AML-193 (cell line): Measurements from ENCODE around the gene PHC1.

Source experiments
- DNase-seq, 2 experiments: peaks; one replicate each; lab custom pipeline; 2025; lab: John Stamatoyannopoulos, UW

PHC1 gene

GRCh38 chr12:8914033-8914715 lies at the start of gene PHC1:
Gene PHC1 (plus strand): TSS chr12:8914509. CDS start chr12:8917678, 3,169 bp downstream.
- DNase-seq, result peak; percentile 28 to 49

DNA sequence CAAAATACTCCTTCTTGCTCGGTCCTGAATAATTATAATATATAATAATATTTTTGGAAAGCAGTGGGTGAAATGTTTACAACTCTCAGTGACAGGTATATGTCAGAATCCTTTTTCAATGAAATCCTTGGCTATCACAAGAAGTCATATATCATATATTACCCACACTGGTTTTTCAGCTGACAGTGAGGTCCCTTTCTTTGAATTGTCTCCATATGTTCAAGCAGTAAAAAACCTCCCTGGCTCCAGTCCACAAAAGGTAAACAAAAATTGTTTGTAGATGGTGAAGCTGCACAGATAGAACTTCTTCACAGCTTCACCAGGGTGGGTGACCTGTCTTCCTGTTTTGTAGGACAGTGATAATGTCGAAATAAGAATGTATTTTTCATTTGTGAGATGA lies 47.9 kb upstream of the PHC1 start:
- no peak for DNase-seq

GRCh38 chr12:8867009-8867408 lies 47.3 kb upstream of the PHC1 start:
- DNase-seq, result no peak

DNA sequence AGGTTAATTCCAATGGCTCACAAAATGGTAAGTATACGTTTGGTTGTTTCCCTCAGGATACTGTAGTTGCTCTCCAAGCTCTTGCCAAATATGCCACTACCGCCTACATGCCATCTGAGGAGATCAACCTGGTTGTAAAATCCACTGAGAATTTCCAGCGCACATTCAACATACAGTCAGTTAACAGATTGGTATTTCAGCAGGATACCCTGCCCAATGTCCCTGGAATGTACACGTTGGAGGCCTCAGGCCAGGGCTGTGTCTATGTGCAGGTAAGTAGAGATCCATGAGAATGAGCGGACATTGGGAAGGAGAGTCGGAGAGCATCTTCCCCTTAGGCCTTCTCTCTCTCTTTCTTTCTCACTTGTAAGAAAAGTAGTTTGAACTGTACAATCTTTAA lies 46.5 kb upstream of the PHC1 start:
- DNase-seq, result no peak

DNA sequence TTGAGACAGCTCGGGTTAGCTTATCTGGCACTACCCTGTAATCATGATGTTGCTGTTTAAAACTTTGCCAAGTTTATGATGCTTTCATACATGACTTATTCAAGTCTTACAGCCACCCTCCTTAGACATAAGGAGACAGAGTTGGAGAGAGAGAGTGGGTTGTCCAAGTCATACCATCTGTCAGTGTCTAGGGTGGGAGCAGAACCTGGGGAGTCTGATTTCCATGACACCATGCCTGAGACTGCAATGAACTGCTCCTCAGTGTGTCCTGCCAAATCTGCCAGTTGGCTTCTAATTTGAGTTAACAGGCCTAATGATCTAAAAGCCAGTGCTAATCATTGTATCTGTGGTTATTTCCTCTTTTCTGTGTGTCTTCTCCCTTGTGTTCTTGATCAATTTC lies 43.7 kb upstream of the PHC1 start:
- no peak for DNase-seq

DNA sequence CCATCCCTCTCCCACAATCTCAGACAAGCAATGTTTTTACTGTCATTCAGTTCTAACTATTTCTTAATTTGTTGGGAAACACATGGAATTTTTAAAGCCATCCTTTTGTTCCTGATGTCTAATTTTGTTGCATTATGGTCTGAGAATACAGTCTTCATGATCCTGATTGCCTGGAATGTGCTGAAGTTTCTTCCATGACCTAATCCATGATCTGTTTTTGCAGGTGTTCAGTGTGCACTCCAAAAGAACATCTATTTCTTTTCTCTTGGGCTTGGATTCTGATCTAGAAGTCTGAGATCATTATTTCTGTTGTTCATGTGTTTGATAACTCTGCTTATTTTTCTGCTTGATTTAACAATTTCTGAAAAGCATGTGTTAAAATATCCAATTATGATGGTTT lies 43.2 kb upstream of the PHC1 start:
- no peak for DNase-seq

- DNase-seq, result no peak
These were observed 37.4 kb upstream of the PHC1 start for GRCh38 chr12:8876887-8877286.

- DNase-seq, result no peak
These were observed 27.6 kb upstream of the PHC1 start for GRCh38 chr12:8886502-8887284.

- no peak for DNase-seq
These were observed 27.0 kb upstream of the PHC1 start for GRCh38 chr12:8887285-8887715.

DNA sequence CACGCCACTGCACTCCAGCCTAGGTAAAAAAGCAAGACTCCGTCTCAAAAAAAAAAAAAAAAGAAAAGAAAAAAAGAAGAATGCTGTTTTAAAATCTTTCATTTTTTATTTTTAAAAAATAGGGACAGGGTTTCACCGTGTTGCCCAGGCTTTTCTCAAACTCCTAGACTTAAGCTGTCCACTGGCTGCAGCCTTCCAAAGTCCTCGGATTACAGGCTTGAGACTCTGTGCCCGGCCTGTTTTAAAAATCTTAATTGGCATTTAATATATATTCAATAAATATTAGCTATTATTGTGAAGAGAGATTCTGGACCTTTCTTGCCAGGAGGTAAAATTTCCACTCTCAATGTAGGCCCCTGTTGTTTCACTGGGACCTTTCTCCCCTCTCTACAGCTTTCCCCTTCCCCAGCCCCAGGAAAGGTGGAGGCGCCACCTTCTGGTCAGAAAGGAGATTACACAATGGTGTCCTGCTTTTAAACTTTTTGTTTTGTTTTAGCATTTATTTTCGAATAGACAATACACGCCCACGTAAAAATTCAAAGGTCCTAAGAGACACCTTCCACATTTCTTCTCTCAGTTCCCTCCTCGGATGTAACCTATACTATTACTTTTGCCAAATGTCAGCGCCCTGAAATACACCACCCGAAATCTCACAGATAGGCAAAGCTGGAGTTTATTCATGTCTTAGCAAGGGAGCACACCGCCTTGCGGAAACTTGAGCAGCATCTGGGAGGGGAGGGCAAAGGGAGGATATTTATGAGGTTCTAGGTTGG lies 23.8 kb upstream of the PHC1 start:
- DNase-seq, result peak; percentile 42 to 46

DNA sequence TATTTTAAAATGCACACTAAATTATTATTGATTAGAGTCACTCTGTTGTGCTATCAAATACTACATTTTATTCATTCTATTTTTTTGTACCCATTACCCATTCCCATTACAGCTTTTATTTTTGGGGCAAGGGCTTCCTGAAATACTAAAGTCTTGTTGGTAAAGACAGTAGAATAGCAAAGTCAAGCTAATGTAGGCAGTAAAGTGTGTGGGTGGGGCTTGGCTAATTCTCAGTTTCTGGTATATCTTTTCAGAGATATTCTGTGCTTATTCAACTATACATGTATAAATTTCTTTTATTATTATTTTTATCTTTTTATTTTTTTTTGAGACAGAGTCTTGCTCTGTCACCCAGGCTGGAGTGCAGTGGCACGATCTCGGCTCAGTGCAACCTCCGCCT lies 22.3 kb upstream of the PHC1 start:
- no peak for DNase-seq

- DNase-seq, result no peak
These were observed 19.9 kb upstream of the PHC1 start for GRCh38 chr12:8894378-8894777.

DNA sequence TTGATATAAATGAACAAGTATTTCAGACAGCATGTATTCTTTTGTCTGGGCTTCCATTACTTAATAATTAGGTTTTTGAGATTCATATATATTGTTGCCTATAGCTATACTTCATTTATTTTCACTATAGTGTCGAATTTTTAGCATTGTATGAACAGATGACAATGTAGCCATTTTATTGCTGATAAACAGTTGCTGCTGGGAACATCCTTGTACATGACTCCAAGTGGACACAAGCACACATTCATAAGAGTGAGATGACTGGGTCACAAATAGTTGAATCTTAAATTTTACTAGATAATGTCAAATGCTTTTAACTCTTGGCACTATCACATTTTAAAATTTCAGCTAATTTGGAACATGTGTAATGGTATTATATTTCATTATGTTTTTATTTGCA lies 19.3 kb upstream of the PHC1 start:
- DNase-seq, result no peak

DNA sequence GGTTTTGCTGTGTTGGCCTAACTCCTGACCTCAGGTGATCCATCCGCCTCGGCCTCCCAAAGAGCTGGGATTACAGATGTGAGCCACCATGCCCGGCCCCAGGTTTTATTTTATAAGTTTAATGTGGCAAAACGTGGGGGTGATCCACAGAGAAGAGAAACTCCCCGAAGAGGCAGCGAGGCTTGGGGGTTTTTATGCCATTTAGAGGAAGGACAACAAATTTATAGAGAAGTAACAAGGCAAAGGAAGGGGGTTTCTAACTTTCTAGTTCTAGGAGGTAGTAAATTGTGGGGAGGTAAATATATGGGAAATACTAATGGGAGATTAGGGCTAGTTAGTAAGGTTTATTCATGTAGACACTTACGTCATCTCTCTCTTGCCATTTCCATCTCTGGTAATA lies 17.2 kb upstream of the PHC1 start:
- DNase-seq, result no peak

GRCh38 chr12:8899830-8900229 lies 14.5 kb upstream of the PHC1 start:
- DNase-seq, result peak; percentile 18 to 45

GRCh38 chr12:8902703-8903102 lies 11.6 kb upstream of the PHC1 start:
- DNase-seq, result peak in 1 of 2 experiments; percentile 7

DNA sequence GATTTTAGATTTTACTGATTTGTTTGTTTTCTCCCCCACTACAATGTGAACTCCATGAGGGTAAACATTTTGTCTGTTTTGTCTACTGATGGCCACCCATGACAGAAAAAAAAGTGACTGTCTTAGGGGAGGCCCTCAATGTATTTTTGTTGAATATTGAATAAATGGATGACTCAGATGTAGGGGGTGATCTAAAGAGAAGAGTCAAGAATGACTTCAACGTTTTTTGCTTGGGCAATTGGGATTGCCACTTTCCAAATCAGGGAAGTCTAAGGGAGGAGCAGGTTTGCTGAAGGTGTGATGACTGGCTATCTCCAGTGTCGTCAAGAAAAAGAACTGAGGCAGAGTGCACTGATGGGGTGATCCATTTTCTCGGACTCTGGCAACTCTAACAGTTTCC lies 10.7 kb upstream of the PHC1 start:
- no peak for DNase-seq

DNA sequence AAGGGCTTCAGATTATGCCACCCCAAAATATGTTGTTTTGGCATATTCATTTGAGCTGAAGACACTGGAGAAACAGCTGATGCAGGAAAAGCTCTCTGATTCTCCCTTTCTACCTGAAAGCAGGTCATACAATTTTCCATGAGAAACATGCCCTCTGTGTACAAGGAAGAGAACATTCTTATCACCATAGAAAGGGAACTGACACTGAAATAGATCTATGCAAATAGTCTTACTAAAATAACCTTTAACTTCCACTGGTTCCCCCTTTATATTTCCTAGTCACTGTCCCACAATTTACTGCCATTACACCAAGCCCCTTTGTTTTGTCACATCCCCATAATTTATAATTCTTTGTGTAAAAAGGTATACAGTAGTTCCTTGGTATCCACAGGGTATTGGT lies 9.6 kb upstream of the PHC1 start:
- DNase-seq, result no peak

DNA sequence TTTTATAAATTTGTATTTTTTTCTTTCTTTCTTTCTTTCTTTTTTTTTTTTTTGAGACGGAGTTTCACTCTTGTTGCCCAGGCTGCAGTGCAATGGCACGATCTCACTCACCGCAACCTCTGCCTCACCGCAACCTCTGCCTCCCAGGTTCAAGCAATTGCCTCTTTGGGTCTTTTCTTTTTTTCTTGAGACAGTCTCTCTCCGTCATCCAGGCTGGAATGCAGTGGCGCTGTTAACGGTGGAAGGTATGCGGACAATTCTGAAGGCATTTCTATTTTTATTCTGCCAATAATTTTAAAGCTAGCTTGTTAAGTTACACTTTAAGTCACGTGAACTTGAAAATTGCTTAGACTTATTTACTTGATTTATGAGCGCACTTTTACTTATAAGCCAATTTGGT lies 8.8 kb upstream of the PHC1 start:
- no peak for DNase-seq

- DNase-seq, result no peak
These were observed 7.8 kb upstream of the PHC1 start for GRCh38 chr12:8906266-8907180.

GRCh38 chr12:8907513-8907912 lies 6.8 kb upstream of the PHC1 start:
- DNase-seq, result no peak

DNA sequence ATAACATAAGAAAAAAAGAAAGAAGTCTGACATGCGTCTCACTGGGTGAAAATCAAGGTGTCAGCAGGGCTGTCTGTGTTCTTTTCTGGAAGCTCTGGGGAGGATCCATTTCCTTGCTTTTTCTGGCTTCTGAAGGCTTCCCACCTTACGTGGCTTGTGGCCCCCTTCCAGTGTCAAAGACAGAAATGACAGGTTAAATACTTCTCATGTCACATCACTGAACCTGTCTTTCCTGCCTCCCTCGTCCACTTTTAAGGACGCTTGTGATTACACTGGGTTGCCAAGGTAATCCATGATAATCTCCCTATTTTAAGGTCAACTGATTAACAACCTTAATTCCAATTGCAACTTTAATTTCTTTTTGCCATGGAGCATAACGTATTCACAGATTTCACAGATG lies 4.6 kb upstream of the PHC1 start:
- no peak for DNase-seq
